Astrocyte of the spinal cord (primary cell): ENCODE measurements around the gene GPR155.
"Not testable (repeated sequence)": the region's sequence is repeated elsewhere in the genome, so short reads cannot be mapped to it uniquely, and the experiment has no call there.

Experiments
- DNase-seq: peaks from one replicate; pipeline ENCODE4 v3.0.0; 2011; ENCODE audit warnings: low read depth, low spot score
- H3K4me3 ChIP-seq: 2 replicates; pipeline ENCODE4 v1.5.1; 2011; ENCODE audit warnings: low read depth, mild to moderate bottlenecking, low read length, moderate library complexity
- CTCF ChIP-seq: IDR thresholded peaks from 2 replicates; pipeline ENCODE4 v1.5.1; 2012; ENCODE audit warnings: low read depth, mild to moderate bottlenecking, low read length, inconsistent platforms
- in situ Hi-C: cut with HindIII; loops from 2 replicates; pipeline ENCODE4 v1.10.0; 2017; ENCODE audit warnings: low sequenced_read_pairs

GPR155 gene

DNA sequence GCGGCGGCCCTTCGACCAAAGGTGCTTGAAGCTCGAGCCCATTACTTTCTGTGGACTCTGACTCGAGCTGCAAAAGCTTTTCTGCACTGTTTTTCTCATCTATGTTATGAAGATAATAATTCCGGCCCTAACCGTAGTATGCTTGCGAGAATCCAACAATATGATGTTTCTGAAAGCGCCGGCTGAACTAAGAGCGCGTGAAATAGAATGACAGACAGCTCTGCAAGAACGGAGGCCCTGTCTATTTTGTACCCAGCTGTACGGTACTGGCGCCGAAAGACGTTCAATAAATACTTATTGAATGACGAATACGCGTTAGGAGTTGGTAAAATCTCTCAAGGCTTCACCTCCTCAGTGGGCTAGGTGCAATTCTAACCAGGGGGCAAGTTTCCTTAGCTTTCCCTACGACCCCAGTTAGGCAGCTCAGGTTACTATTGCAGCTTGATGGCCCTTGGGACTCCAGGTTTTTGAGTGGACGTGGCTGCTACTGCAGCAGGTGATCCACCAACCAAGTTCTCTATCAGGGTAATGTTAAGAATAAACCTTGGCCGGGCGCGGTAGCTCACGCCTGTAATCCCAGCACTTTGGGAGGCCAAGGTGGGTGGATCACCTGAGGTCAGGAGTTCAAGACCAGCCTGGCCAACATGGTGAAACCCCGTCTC, 90.7 kb downstream of the GPR155 start:
- in situ Hi-C loops, result no loop called here
- peak overlapping the region; percentile 92 for H3K4me3 ChIP-seq
- no peak for TF ChIP-seq CTCF
- DNase-seq, result no peak

DNA sequence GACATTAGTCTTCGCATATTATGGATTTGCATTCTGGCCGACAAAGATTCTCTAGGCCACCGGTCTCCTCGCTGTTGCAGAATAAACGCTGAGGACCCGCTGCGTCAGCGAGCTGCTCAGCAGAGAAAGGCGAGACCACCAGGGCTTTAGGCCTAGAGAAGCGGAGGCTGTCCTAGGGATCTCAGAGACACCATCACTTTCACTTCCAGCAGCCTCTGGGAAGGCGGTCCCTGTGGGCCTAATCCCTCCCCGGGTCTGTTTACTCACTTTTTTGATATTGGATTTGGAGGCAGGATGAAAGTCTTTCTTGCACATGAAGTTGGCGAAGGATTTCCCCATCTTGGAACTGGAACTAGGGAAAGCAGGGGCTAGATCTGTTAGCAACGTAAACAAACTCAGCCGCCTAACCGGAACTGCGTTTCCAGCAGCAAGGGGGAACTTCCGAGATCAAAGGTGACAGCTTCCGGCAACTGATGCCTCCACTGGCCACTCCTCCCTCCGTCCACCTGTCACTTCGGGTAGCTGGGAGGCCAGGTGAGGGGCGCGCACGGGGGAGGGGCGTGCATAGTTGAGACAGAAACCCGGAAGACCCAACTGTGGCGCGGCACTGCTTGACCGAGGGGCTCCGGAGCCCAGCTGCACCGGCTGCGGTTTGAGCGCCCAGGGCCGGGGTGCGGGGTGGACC, 91.4 kb downstream of the GPR155 start, which contains the start of gene SCRN3:
Gene SCRN3, plus strand, starts transcription at position 447 of the 685 bp plus-strand sequence. CDS start 2,554 bp downstream, outside the sequence.
- peak within 1 kb of the TSS; percentile 92 for H3K4me3 ChIP-seq
- in situ Hi-C loops, result no loop called here
- peak; percentile 79 for DNase-seq
- no peak for TF ChIP-seq CTCF

- no peak for DNase-seq
- H3K4me3 ChIP-seq, result no peak overlapping the region
- in situ Hi-C loops, result no loop called here
- no peak for TF ChIP-seq CTCF
Observed at GRCh38 chr2:174392706-174393105, 94.1 kb downstream of the GPR155 start.

GRCh38 chr2:174390303-174390702, 96.5 kb downstream of the GPR155 start:
- DNase-seq, H3K4me3 ChIP-seq, in situ Hi-C loops: not testable (repeated sequence)

GRCh38 chr2:174389542-174389941, 97.3 kb downstream of the GPR155 start:
- DNase-seq, result no peak
- TF ChIP-seq CTCF, result no peak
- in situ Hi-C loops, result no loop called here
- no peak overlapping the region for H3K4me3 ChIP-seq

DNA sequence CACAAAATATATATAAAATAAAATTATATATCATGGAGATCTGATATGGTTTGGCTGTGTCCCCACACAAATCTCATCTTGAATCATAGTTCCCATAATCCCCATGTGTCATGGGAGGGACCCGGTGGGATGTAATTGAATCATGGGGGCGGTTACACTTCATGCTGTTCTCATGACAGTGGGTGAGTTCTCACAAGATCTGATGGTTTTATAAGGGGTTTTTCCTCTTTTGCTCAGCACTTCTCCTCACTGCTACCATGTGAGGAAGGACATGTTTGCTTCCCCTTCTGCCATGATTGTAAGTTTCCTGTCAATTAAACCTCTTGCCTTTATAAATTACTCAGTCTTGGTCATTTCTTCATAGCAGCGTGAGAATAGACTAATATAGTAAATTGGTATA, 98.1 kb downstream of the GPR155 start:
- DNase-seq, in situ Hi-C loops, H3K4me3 ChIP-seq: not testable (repeated sequence)

- in situ Hi-C loops, result no loop called here
Observed at GRCh38 chr2:174385201-174385600, 101.6 kb downstream of the GPR155 start.

More at GRCh38 chr2:174385201-174385600, 101.6 kb downstream of the GPR155 start:
- no peak for TF ChIP-seq CTCF
- DNase-seq, result no peak
- H3K4me3 ChIP-seq, result no peak overlapping the region
